Esophagus muscularis mucosa (tissue), 3 donors: ENCODE data around the gene PAWR.

Experiments
- POLR2A ChIP-seq: fragments of 450-650 bp; IDR thresholded peaks from one replicate; pipeline ENCODE4 v1.6.1; 2017; ENCODE audit warnings: antibody characterized with exemption, moderate library complexity, mild to moderate bottlenecking, low read depth
- TF ChIP-seq, protein P1 (sequence below), 3 experiments: fragments of 200-600 bp in 2 of 3; fragments of 450-650 bp in 1 of 3; sonication (generic) in 2 of 3; IDR thresholded peaks; one replicate each; pipeline ENCODE4 v1.5.1; 2017 to 2019; ENCODE audit warnings: antibody characterized with exemption in 3 of 3, mild to moderate bottlenecking in 2 of 3, moderate library complexity in 1 of 3

DNA sequence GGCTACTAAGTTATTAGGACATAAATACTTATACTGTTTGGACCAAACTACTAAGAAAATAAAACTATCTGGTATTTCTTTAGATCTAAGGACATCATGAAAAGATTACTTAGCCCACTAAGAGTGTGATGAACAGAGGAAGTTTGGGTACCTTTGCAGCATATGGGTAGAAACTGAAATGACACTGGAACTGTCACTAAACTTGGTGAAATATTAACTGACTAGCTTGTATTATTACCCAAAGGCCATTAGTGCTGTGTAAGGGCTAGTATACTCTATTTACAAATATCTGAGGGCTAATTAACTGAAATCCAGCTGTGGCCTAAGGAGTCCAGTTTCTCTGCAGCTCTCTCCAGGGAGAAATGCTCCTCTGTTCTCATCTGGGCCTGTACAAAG, 45.5 kb downstream of the PAWR start:
- TF ChIP-seq, protein P1, sequence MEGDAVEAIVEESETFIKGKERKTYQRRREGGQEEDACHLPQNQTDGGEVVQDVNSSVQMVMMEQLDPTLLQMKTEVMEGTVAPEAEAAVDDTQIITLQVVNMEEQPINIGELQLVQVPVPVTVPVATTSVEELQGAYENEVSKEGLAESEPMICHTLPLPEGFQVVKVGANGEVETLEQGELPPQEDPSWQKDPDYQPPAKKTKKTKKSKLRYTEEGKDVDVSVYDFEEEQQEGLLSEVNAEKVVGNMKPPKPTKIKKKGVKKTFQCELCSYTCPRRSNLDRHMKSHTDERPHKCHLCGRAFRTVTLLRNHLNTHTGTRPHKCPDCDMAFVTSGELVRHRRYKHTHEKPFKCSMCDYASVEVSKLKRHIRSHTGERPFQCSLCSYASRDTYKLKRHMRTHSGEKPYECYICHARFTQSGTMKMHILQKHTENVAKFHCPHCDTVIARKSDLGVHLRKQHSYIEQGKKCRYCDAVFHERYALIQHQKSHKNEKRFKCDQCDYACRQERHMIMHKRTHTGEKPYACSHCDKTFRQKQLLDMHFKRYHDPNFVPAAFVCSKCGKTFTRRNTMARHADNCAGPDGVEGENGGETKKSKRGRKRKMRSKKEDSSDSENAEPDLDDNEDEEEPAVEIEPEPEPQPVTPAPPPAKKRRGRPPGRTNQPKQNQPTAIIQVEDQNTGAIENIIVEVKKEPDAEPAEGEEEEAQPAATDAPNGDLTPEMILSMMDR (IDR thresholded peaks at IDR 0.05) = no peak
- no peak for TF ChIP-seq POLR2A
